SK-N-SH (cell line): Measurements from ENCODE around the gene WDR33. TPM values are rescaled to one million over a fixed set of nuclear protein-coding genes. Genes with fewer than 3 reads are reported as not detected.

Source experiments
- CTCF ChIA-PET: fragments of 300-600, 350-600 bp; formaldehyde crosslinking; extraction: SDS; loops from one replicate; lab custom pipeline; 2021; lab: Yijun Ruan, JAX
- POLR2A ChIA-PET: fragments of 350-600 bp; sonication (Branson Sonifier 250); formaldehyde crosslinking; extraction: SDS; loops from one replicate; lab custom pipeline; 2020; ENCODE audit warnings: antibody characterized with exemption, inconsistent platforms; lab: Yijun Ruan, JAX
- DNase-seq: peaks from one replicate; pipeline ENCODE4 v3.0.0; 2012
- H2AFZ ChIP-seq: fragments of 200-600 bp; sonication (generic); 2 replicates; pipeline ENCODE4 v1.8.1; 2016; ENCODE audit warnings: antibody characterized with exemption, mild to moderate bottlenecking, low read depth
- H3F3A ChIP-seq: fragments of 200-600 bp; sonication (generic); replicated peaks from 2 replicates; pipeline ENCODE3; 2016; ENCODE audit warnings: antibody characterized with exemption, mild to moderate bottlenecking; ENCODE audit not compliant: insufficient read depth
- H3K27ac ChIP-seq, 2 experiments: fragments of 200-500 bp in 1 of 2; fragments of 200-600 bp in 1 of 2; sonication (Bioruptor generic) in 1 of 2; sonication (generic), shearing (Covaris generic) in 1 of 2; 2 replicates each; pipeline versions ENCODE4 v1.5.1 to v1.6.1; 2014 to 2016; ENCODE audit warnings: low read depth in 2 of 2, inconsistent platforms in 1 of 2, low read length in 1 of 2, mild to moderate bottlenecking in 1 of 2, mixed read lengths in 1 of 2
- H3K27me3 ChIP-seq: fragments of 200-600 bp; sonication (generic), shearing (Covaris generic); 2 replicates; pipeline ENCODE4 v1.6.1; 2016; ENCODE audit warnings: mixed run types; ENCODE audit not compliant: insufficient read depth
- H3K36me3 ChIP-seq, 2 experiments: fragments of 200-500 bp in 1 of 2; fragments of 200-600 bp in 1 of 2; sonication (Bioruptor generic) in 1 of 2; sonication (generic) in 1 of 2; replicated peaks in 1 of 2; 2 replicates each; pipeline versions ENCODE3 to v1.5.1; 2014 to 2016; ENCODE audit warnings: low read length in 1 of 2, mild to moderate bottlenecking in 1 of 2; ENCODE audit not compliant: insufficient read depth in 2 of 2, control insufficient read depth in 1 of 2
- H3K4me1 ChIP-seq, 2 experiments: fragments of 200-500 bp in 1 of 2; fragments of 200-600 bp in 1 of 2; sonication (Bioruptor generic) in 1 of 2; sonication (generic), shearing (Covaris generic) in 1 of 2; 2 replicates each; pipeline versions ENCODE4 v1.5.1 to v1.6.1; 2014 to 2016; ENCODE audit warnings: low read depth in 1 of 2, low read length in 1 of 2, mixed run types in 1 of 2; ENCODE audit not compliant: insufficient read depth in 2 of 2, control insufficient read depth in 1 of 2
- H3K4me2 ChIP-seq: fragments of 200-600 bp; sonication (generic), shearing (Covaris generic); 2 replicates; pipeline ENCODE4 v1.6.1; 2017; ENCODE audit warnings: mixed run types
- H3K4me3 ChIP-seq, 2 experiments: fragments of 200-500 bp in 1 of 2; fragments of 200-600 bp in 1 of 2; sonication (Bioruptor generic) in 1 of 2; sonication (generic), shearing (Covaris generic) in 1 of 2; 2 replicates each; pipeline versions ENCODE4 v1.5.1 to v1.8.1; 2014 to 2016; ENCODE audit warnings: low read depth in 2 of 2, inconsistent platforms in 1 of 2, low read length in 1 of 2, mild to moderate bottlenecking in 1 of 2, mixed read lengths in 1 of 2, moderate library complexity in 1 of 2
- H3K79me2 ChIP-seq: fragments of 200-600 bp; sonication (generic); 2 replicates; pipeline ENCODE4 v1.8.1; 2017; ENCODE audit warnings: mild to moderate bottlenecking; ENCODE audit not compliant: insufficient read depth
- H3K9ac ChIP-seq: fragments of 200-600 bp; sonication (generic); 2 replicates; pipeline ENCODE4 v1.6.1; 2017; ENCODE audit warnings: mixed run types
- H3K9me2 ChIP-seq: fragments of 200-600 bp; sonication (generic); 2 replicates; pipeline ENCODE4 v1.6.1; 2017; ENCODE audit warnings: mixed run types
- H3K9me3 ChIP-seq: fragments of 200-600 bp; sonication (generic); 2 replicates; pipeline ENCODE4 v1.6.1; 2017; ENCODE audit warnings: mixed run types, mild to moderate bottlenecking, moderate library complexity
- H4K20me1 ChIP-seq: fragments of 200-600 bp; sonication (generic); 2 replicates; pipeline ENCODE4 v1.6.1; 2017; ENCODE audit warnings: mild to moderate bottlenecking, mixed run types; ENCODE audit not compliant: insufficient read depth
- CTCF ChIP-seq: fragments of 200-600 bp; sonication (generic); IDR thresholded peaks from 2 replicates; pipeline ENCODE4 v1.6.1; 2017; ENCODE audit warnings: antibody characterized with exemption, mild to moderate bottlenecking, moderate library complexity
- ELF1 ChIP-seq: IDR thresholded peaks from 2 replicates; pipeline ENCODE4 v1.4.0; 2012
- FOSL2 ChIP-seq: IDR thresholded peaks from 2 replicates; pipeline ENCODE4 v1.4.0; 2012; ENCODE audit warnings: low read depth, mild to moderate bottlenecking, moderate library complexity, borderline replicate concordance
- FOXJ3 ChIP-seq: sonication (generic); formaldehyde crosslinking; IDR thresholded peaks from 2 replicates; pipeline ENCODE4 v1.5.1; 2020; ENCODE audit warnings: mild to moderate bottlenecking, missing genetic modification reagents
- GABPA ChIP-seq: IDR thresholded peaks from 2 replicates; pipeline ENCODE4 v1.4.0; 2012; ENCODE audit warnings: low read depth, mild to moderate bottlenecking
- GATA2 ChIP-seq: sonication (generic); formaldehyde crosslinking; IDR thresholded peaks from 2 replicates; pipeline ENCODE4 v1.5.0; 2020; ENCODE audit warnings: mild to moderate bottlenecking, missing genetic modification reagents
- JUND ChIP-seq: IDR thresholded peaks from 2 replicates; pipeline ENCODE4 v1.4.0; 2012
- MAX ChIP-seq: IDR thresholded peaks from 2 replicates; pipeline ENCODE4 v1.4.0; 2012; ENCODE audit warnings: low read depth
- MXI1 ChIP-seq: IDR thresholded peaks from 2 replicates; pipeline ENCODE4 v1.6.1; 2012; ENCODE audit warnings: mild to moderate bottlenecking, low read depth, low read length, improper control_type of control experiment
- NRF1 ChIP-seq: IDR thresholded peaks from 2 replicates; pipeline ENCODE4 v1.6.1; 2012; ENCODE audit warnings: low read depth, mild to moderate bottlenecking, low read length
- RAD21 ChIP-seq: IDR thresholded peaks from 2 replicates; pipeline ENCODE4 v1.6.1; 2012; ENCODE audit warnings: mild to moderate bottlenecking, low read length
- RCOR1 ChIP-seq: fragments of 150-350 bp; IDR thresholded peaks from 2 replicates; pipeline ENCODE4 v1.6.1; 2017; ENCODE audit warnings: antibody characterized with exemption, low read length
- REST ChIP-seq: IDR thresholded peaks from 2 replicates; pipeline ENCODE4 v1.6.1; 2012; ENCODE audit warnings: mild to moderate bottlenecking, low read depth, low read length, moderate library complexity
- RXRA ChIP-seq: IDR thresholded peaks from 2 replicates; pipeline ENCODE4 v1.4.0; 2012; ENCODE audit warnings: low read depth, mild to moderate bottlenecking, borderline replicate concordance
- TAF1 ChIP-seq: IDR thresholded peaks from 2 replicates; pipeline ENCODE4 v1.6.1; 2012; ENCODE audit warnings: low read depth, mild to moderate bottlenecking, low read length, moderate library complexity, borderline replicate concordance
- TCF12 ChIP-seq: IDR thresholded peaks from 2 replicates; pipeline ENCODE4 v1.4.0; 2012
- USF2 ChIP-seq: fragments of 150-350 bp; IDR thresholded peaks from 2 replicates; pipeline ENCODE4 v1.6.1; 2017; ENCODE audit warnings: antibody characterized with exemption, low read length, low read depth, borderline replicate concordance
- ZBTB33 ChIP-seq: IDR thresholded peaks from 2 replicates; pipeline ENCODE4 v1.4.0; 2012; ENCODE audit warnings: low read depth, borderline replicate concordance
- WGBS: methylation state at CpG from one replicate; pipeline ENCODE4 v1.1.6; 2017; ENCODE audit warnings: low lambda C conversion rate; 5-methylcytosine and 5-hydroxymethylcytosine counted together
- polyA plus RNA-seq, 3 experiments: library from polyadenylated mRNA; depleted of rRNA; stranded (reverse); fragments of >200 nt; gene quantifications; 2 replicates each; pipeline ENCODE4 v1.2.3, GENCODE V29; 2012

The WDR33 gene
- polyA plus RNA-seq, 1 of the 3 experiments (the other 2 are of a cell fraction), result 12.4 TPM

- Histone ChIP-seq H3K27me3 (no peaks in the 10 kb centered on the region), H3K36me3 (peaks cover 0 to 5% of the 10 kb centered on the region in 2 experiments), H4K20me1 (peaks cover 33% of the 10 kb centered on the region), H3K9ac (no peak overlapping the region), H3K27ac (peak overlapping the region in 1 of 2 experiments; percentile 12; a peak in 1 of 4 replicates), H3K4me2 (no peak overlapping the region), H3K4me3 (no peak overlapping the region), H2AFZ (no peak overlapping the region), H3F3A (no peaks in the 10 kb centered on the region), H3K9me3 (no peaks in the 10 kb centered on the region), H3K9me2 (no peaks in the 10 kb centered on the region), H3K79me2 (peaks cover 68% of the 10 kb centered on the region), H3K4me1 (peaks cover 0 to 6% of the 10 kb centered on the region in 2 experiments; a peak in 2 of 4 replicates)
- no peak for DNase-seq
- TF ChIP-seq TAF1 (no peak), GATA2 (no peak), GABPA (no peak), TCF12 (no peak), CTCF (no peak), FOSL2 (no peak), RCOR1 (no peak), RAD21 (no peak), REST (no peak), JUND (no peak), USF2 (no peak), NRF1 (no peak), FOXJ3 (CRISPR knock-in tag) (no peak), RXRA (no peak), ZBTB33 (no peak), MXI1 (no peak), MAX (no peak), ELF1 (no peak)
- ChIA-PET CTCF (no interaction called here), POLR2A (no interaction called here)
- WGBS, result 94% methylated on average over 2 of the region's 2 CpGs
Measured at GRCh38 chr2:127784965-127785518, 25.9 kb downstream of the WDR33 start.
